CD4-positive, alpha-beta T cell (primary cell): ENCODE measurements around the gene GATAD1. TPM values are rescaled to one million over a fixed set of nuclear protein-coding genes. Genes with fewer than 3 reads are reported as not detected.

Source experiments
- ATAC-seq: fragments of 200-7000 bp; cut with Tn5 transposase; one replicate; pipeline ENCODE4 v1.10.0; 2022; ENCODE audit warnings: mild to moderate bottlenecking; ENCODE audit not compliant: poor library complexity
- CTCF ChIA-PET: fragments of 350-600 bp; sonication (Branson Sonifier 250); formaldehyde crosslinking; loops from one replicate; lab custom pipeline; 2021; ENCODE audit warnings: antibody characterized with exemption, inconsistent platforms; lab: Charles Lee
- POLR2A ChIA-PET: fragments of 350-600 bp; sonication (Branson Sonifier 250); formaldehyde crosslinking; loops from one replicate; lab custom pipeline; 2021; ENCODE audit warnings: antibody characterized with exemption, inconsistent platforms; lab: Charles Lee
- DNase-seq, 14 experiments: peaks; one replicate each; pipeline ENCODE4 v3.0.0-alpha.2; 2013 to 2020; ENCODE audit warnings: mixed read lengths in 2 of 14
- H3K27ac ChIP-seq, 2 donors: one replicate each; pipeline versions ENCODE4 v1.5.1 to v1.7.0; 2013; ENCODE audit warnings: low read length in 2 of 2, low read depth in 1 of 2, mild to moderate bottlenecking in 1 of 2
- H3K27me3 ChIP-seq, 2 experiments: 1 replicate in 1 of 2; 2 replicates in 1 of 2; pipeline versions ENCODE4 v1.6.1 to v1.7.0; 2013; ENCODE audit warnings: low read length in 2 of 2, control low read depth in 1 of 2, mild to moderate bottlenecking in 1 of 2, moderate library complexity in 1 of 2; ENCODE audit not compliant: insufficient read depth in 2 of 2, control insufficient read depth in 1 of 2
- H3K36me3 ChIP-seq: one replicate; pipeline ENCODE4 v1.6.1; 2013; ENCODE audit warnings: low read length, control low read depth; ENCODE audit not compliant: insufficient read depth
- H3K4me1 ChIP-seq: one replicate; pipeline ENCODE4 v1.6.1; 2013; ENCODE audit warnings: low read length, control low read depth; ENCODE audit not compliant: insufficient read depth
- H3K4me3 ChIP-seq: one replicate; pipeline ENCODE4 v1.5.1; 2013; ENCODE audit warnings: mild to moderate bottlenecking, low read length, moderate library complexity
- H3K9me3 ChIP-seq, 2 experiments: 1 replicate in 1 of 2; 2 replicates in 1 of 2; pipeline versions ENCODE4 v1.6.1 to v1.7.0; 2013; ENCODE audit warnings: low read length in 2 of 2, mild to moderate bottlenecking in 2 of 2, control low read depth in 1 of 2, moderate library complexity in 1 of 2; ENCODE audit not compliant: control insufficient read depth in 1 of 2, insufficient read depth in 1 of 2
- H3K27ac Mint-ChIP-seq: one replicate; pipeline ENCODE4 v1.8.0; 2020; ENCODE audit warnings: mixed read lengths
- H3K27me3 Mint-ChIP-seq: one replicate; pipeline ENCODE4 v1.8.0; 2021; ENCODE audit warnings: mixed read lengths
- H3K36me3 Mint-ChIP-seq: one replicate; pipeline ENCODE4 v1.8.0; 2021; ENCODE audit warnings: low read depth, mixed read lengths
- H3K4me1 Mint-ChIP-seq: one replicate; pipeline ENCODE4 v1.8.0; 2021; ENCODE audit warnings: low read depth, mixed read lengths
- H3K4me3 Mint-ChIP-seq: one replicate; pipeline ENCODE4 v1.8.0; 2020; ENCODE audit warnings: mild to moderate bottlenecking, mixed read lengths
- H3K9me3 Mint-ChIP-seq: one replicate; pipeline ENCODE4 v1.8.0; 2020; ENCODE audit warnings: mixed read lengths
- CTCF ChIP-seq: fragments of 200-600 bp; IDR thresholded peaks from one replicate; pipeline ENCODE4 v1.8.0; 2022; ENCODE audit warnings: antibody characterized with exemption, mild to moderate bottlenecking
- intact Hi-C, 2 experiments: fragments of 100-400 bp; cut with DNase I in 1 of 2; cut with micrococcal nuclease in 1 of 2; formaldehyde crosslinking; loops; one replicate each; pipeline versions ENCODE4 v1.15.1 to v1.9.0; 2023 to 2025; cut with DNase I, micrococcal nuclease
- total RNA-seq, 174 experiments: library from RNA in 2 of 174; stranded (reverse) in 2 of 174; gene quantifications; one replicate each; pipeline ENCODE4 v1.2.3 and lab custom pipeline; 2021 to 2026

Gene GATAD1
- total RNA-seq, 2 experiments from 2014 or later: 12.0 to 13.5 TPM

- Mint-ChIP-seq H3K27me3 (peaks cover 19% of the 10 kb centered on the region), H3K9me3 (no peaks in the 10 kb centered on the region), H3K4me1 (no peaks in the 10 kb centered on the region), H3K4me3 (no peak overlapping the region), H3K36me3 (no peaks in the 10 kb centered on the region), H3K27ac (no peak overlapping the region)
- POLR2A ChIA-PET: no interaction called here
- Histone ChIP-seq H3K4me3 (no peak overlapping the region), H3K4me1 (no peaks in the 10 kb centered on the region), H3K27ac (no peak overlapping the region), H3K9me3 (no peaks in the 10 kb centered on the region), H3K36me3 (no peaks in the 10 kb centered on the region), H3K27me3 (peaks cover 0 to 6% of the 10 kb centered on the region in 2 experiments)
- no peak for TF ChIP-seq CTCF
- ATAC-seq: no peak
- no peak for DNase-seq
- CTCF ChIA-PET: interaction anchor here (0.5 kb wide), 1 partner anchor 416 kb away, joined by 3 read pairs; no protein-coding TSS in a partner anchor
- intact Hi-C loops: no loop called here
These were observed 33.7 kb upstream of the GATAD1 start for GRCh38 chr7:92413550-92413949.

- no peak for ATAC-seq
- H3K4me3 ChIP-seq: no peak overlapping the region
- no peak for DNase-seq
- no peaks in the 10 kb centered on the region for H3K36me3 Mint-ChIP-seq
- TF ChIP-seq CTCF: no peak
- intact Hi-C loops: no loop called here
- no peaks in the 10 kb centered on the region for H3K36me3 ChIP-seq
- no peaks in the 10 kb centered on the region for H3K9me3 Mint-ChIP-seq
- H3K27ac Mint-ChIP-seq: no peak overlapping the region
- no peaks in the 10 kb centered on the region for H3K4me1 Mint-ChIP-seq
- H3K4me3 Mint-ChIP-seq: no peak overlapping the region
- CTCF ChIA-PET: interaction anchor here (1.4 kb wide), 1 partner anchor 9 kb away, joined by 7 read pairs; no protein-coding TSS in a partner anchor
- POLR2A ChIA-PET: no interaction called here
- H3K27me3 Mint-ChIP-seq: peaks cover 11% of the 10 kb centered on the region
- no peaks in the 10 kb centered on the region for H3K9me3 ChIP-seq
- H3K4me1 ChIP-seq: no peaks in the 10 kb centered on the region
- H3K27ac ChIP-seq: no peak overlapping the region
- H3K27me3 ChIP-seq: peaks cover 0 to 6% of the 10 kb centered on the region in 2 experiments
These were observed 32.1 kb upstream of the GATAD1 start for GRCh38 chr7:92415225-92415624.

- H3K4me3 Mint-ChIP-seq: no peak overlapping the region
- CTCF ChIA-PET: no interaction called here
These were observed 29.4 kb upstream of the GATAD1 start for GRCh38 chr7:92417913-92418312.

More at GRCh38 chr7:92417913-92418312, 29.4 kb upstream of the GATAD1 start:
- H3K4me1 ChIP-seq: no peaks in the 10 kb centered on the region
- no peak overlapping the region for H3K27ac ChIP-seq
- no peak for TF ChIP-seq CTCF
- no peaks in the 10 kb centered on the region for H3K9me3 ChIP-seq
- no peaks in the 10 kb centered on the region for H3K36me3 ChIP-seq
- no peaks in the 10 kb centered on the region for H3K4me1 Mint-ChIP-seq
- H3K27me3 ChIP-seq: peaks cover 1 to 3% of the 10 kb centered on the region in 2 experiments
- ATAC-seq (no peak), DNase-seq (no peak)
- H3K4me3 ChIP-seq: no peak overlapping the region
- H3K27ac Mint-ChIP-seq: no peak overlapping the region
- intact Hi-C loops: no loop called here
- no peaks in the 10 kb centered on the region for H3K36me3 Mint-ChIP-seq
- POLR2A ChIA-PET: interaction anchor here (0.6 to 1.3 kb wide), 2 partner anchors 27 to 29 kb away, joined by 3 read pairs; partner anchors contain the start of gene GATAD1
- H3K27me3 Mint-ChIP-seq: peaks cover 2% of the 10 kb centered on the region
- H3K9me3 Mint-ChIP-seq: no peaks in the 10 kb centered on the region
